ENCODE measurements around the gene LTB4R. TPM values are rescaled to one million over a fixed set of nuclear protein-coding genes. Genes with fewer than 3 reads are reported as not detected.

Gene LTB4R
- total RNA-seq, 1 experiment from 2014 or later: 10.3 TPM

DNA sequence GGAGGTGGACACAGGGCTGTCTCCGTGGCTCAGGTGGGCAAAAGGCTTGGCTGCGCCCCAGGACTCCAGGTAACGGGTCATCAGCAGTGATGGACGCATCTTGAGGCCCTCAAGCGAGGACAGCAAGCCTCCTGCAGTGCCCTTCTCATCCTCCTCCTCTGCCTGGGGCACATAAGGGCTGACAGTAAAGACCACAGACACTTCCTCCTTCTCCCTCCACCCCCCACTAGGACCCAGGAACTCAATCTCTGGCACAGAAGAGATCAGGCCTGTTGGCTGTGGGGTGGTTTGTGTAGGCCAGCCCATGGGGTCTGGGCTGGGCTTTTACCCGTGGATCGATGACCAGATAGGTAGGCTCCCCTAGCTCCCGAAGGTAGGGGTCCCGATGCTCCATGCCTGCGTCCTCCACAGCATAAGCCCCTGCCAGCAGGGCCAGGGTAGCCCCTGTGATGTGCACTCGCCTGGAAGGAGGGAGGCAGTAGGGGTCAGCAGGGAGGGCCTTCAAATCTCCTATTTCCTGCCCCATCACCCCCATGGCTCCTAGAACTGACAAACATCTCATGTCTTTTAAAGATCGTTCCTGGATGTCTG, 17.9 kb downstream of the LTB4R start:
- BruUV-seq (replicated peaks): no TSS peak
- Histone ChIP-seq H3K36me3 (ENCODE audit: low read depth) (no peaks in the 10 kb centered on the region), H3K4me1 (replicated peaks; ENCODE audit: insufficient read depth) (0 out of 2 replicates have a peak, but pooled peaks cover 3% of the 10 kb centered on the region), H4K20me1 (ENCODE audit: insufficient read depth) (no peaks in the 10 kb centered on the region), H3K4me3 (no peak overlapping the region), H2AFZ (no peak overlapping the region), H3K79me2 (ENCODE audit: low read depth) (no peaks in the 10 kb centered on the region), H3K9me3 (ENCODE audit: insufficient read depth, low read depth) (no peaks in the 10 kb centered on the region), H3K4me2 (no peak overlapping the region), H3K9me2 (ENCODE audit: insufficient read depth) (no peaks in the 10 kb centered on the region), H3K27me3 (ENCODE audit: insufficient read depth, low read depth) (no peaks in the 10 kb centered on the region), H3F3A (ENCODE audit: insufficient read depth, low read depth) (no peaks in the 10 kb centered on the region), H3K27ac (no peak overlapping the region)
- no peak for TF ChIP-seq EZH2 (IDR thresholded peaks at IDR 0.05; ENCODE audit: low read depth)
- TF ChIP-seq CTCF (conservative IDR thresholded peaks at IDR 0.05): no peak
- intact Hi-C loops (cut with micrococcal nuclease; ENCODE audit: unreplicated experiment): no loop called here
- POLR2A ChIA-PET (ENCODE audit: unreplicated experiment): no interaction called here
- CTCF ChIA-PET: no interaction called here
- DNase-seq: no peak

DNA sequence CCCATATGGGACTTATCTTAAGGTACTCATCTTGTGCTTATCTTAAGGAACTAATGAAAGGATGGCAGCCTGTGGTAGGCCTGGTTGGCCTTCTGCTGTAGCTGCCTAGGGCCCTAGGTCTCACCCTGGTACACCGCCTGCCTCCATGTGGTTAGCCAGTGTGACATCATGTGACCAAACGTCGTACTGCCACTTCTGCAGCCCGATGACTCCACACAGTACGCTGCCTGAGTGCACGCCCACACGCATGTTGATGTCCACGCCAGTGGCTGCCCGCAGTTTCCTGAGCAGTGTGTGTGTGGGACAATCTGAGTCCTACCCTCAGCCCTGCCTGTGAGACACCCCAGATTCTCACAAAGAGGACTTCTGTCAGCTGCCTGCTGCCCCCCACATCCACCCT, 18.4 kb downstream of the LTB4R start:
- intact Hi-C loops (cut with micrococcal nuclease; ENCODE audit: unreplicated experiment): no loop called here
- Histone ChIP-seq H3K27ac (no peak overlapping the region), H2AFZ (no peak overlapping the region), H3K4me2 (no peak overlapping the region), H3K27me3 (ENCODE audit: insufficient read depth, low read depth) (no peaks in the 10 kb centered on the region), H4K20me1 (ENCODE audit: insufficient read depth) (no peaks in the 10 kb centered on the region), H3K79me2 (ENCODE audit: low read depth) (no peaks in the 10 kb centered on the region), H3K4me3 (no peak overlapping the region), H3K9me2 (ENCODE audit: insufficient read depth) (no peaks in the 10 kb centered on the region), H3K9me3 (ENCODE audit: insufficient read depth, low read depth) (no peaks in the 10 kb centered on the region), H3K4me1 (replicated peaks; ENCODE audit: insufficient read depth) (0 out of 2 replicates have a peak, but pooled peaks cover 3% of the 10 kb centered on the region), H3K36me3 (ENCODE audit: low read depth) (no peaks in the 10 kb centered on the region), H3F3A (ENCODE audit: insufficient read depth, low read depth) (no peaks in the 10 kb centered on the region)
- ChIA-PET CTCF (no interaction called here), POLR2A (ENCODE audit: unreplicated experiment) (no interaction called here)
- no peak for DNase-seq
- no TSS peak for BruUV-seq (replicated peaks)
- TF ChIP-seq EZH2 (IDR thresholded peaks at IDR 0.05; ENCODE audit: low read depth): no peak
- TF ChIP-seq CTCF (conservative IDR thresholded peaks at IDR 0.05): no peak

DNA sequence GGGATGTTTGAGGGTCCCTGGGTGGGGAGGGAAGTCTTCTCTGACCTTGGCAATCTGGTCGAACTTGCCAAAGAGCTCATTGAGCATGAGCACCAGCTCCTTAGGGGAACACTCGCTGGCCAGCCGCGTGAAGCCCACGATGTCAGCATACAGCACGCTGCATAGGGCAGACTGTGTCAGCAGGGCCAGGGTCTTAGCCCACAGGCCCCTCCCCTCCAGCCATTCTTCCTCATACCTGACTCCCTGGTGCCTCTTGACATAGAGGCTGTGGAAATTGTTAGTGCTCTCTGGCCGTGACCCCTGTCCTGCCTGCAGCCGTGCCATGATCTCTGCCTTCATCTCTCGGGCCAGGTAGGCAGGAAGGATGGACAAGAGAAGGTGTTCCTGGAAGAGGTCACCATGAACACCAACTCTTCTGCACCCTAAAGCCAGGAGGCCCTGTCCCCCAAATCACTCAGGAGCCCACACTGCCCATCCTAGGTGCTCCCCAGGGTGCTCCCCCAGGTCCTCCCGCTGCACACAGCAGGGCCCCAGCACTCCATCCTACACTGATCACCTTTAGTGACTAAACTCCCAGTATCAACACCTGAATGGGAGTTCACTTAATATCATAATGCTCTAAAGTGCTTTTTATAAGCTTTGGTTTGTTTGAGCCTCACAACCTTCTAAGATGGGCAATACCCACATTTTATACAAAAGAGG, 19.8 kb downstream of the LTB4R start:
- no peak for DNase-seq
- H3K27me3 ChIP-seq (ENCODE audit: insufficient read depth, low read depth): no peaks in the 10 kb centered on the region
- H3K4me3 ChIP-seq: no peak overlapping the region
- TF ChIP-seq CTCF (conservative IDR thresholded peaks at IDR 0.05) (no peak), EZH2 (IDR thresholded peaks at IDR 0.05; ENCODE audit: low read depth) (no peak)
- no peak overlapping the region for H3K4me2 ChIP-seq
- no peaks in the 10 kb centered on the region for H3K9me2 ChIP-seq (ENCODE audit: insufficient read depth)
- H3K4me1 ChIP-seq (replicated peaks; ENCODE audit: insufficient read depth): peaks cover 3% of the 10 kb centered on the region; the same call in 1 of the 2 replicates
- BruUV-seq (replicated peaks): no TSS peak
- no peak overlapping the region for H2AFZ ChIP-seq
- no peaks in the 10 kb centered on the region for H3F3A ChIP-seq (ENCODE audit: insufficient read depth, low read depth)
- H3K9me3 ChIP-seq (ENCODE audit: insufficient read depth, low read depth): no peaks in the 10 kb centered on the region
- ChIA-PET POLR2A (ENCODE audit: unreplicated experiment) (no interaction called here), CTCF (interaction anchor here (0.5 to 0.6 kb wide), 2 partner anchors 57 to 242 kb away, joined by 3 to 4 read pairs; no protein-coding TSS in a partner anchor)
- H3K79me2 ChIP-seq (ENCODE audit: low read depth): no peaks in the 10 kb centered on the region
- H3K27ac ChIP-seq: no peak overlapping the region
- H4K20me1 ChIP-seq (ENCODE audit: insufficient read depth): no peaks in the 10 kb centered on the region
- H3K36me3 ChIP-seq (ENCODE audit: low read depth): no peaks in the 10 kb centered on the region
- intact Hi-C loops (cut with micrococcal nuclease; ENCODE audit: unreplicated experiment): no loop called here

All from PC-9 (cell line).